Left cardiac atrium (tissue), 4 donors: ENCODE results near the gene FBXO31. TPM values are rescaled to one million over a fixed set of nuclear protein-coding genes. Genes with fewer than 3 reads are reported as not detected.
A peak's percentile ranks its signal among the peaks of the same experiment; 100 is the strongest.

Experiments used
- ATAC-seq, 2 donors: fragments of 200-7000 bp; cut with Tn5 transposase; one replicate each; pipeline ENCODE4 v1.9.1; 2020; ENCODE audit warnings: mild to moderate bottlenecking in 2 of 2, moderate library complexity in 2 of 2
- DNase-seq: peaks from one replicate; pipeline ENCODE4 v3.0.0-alpha.2; 2020
- intact Hi-C, 2 donors: fragments of 100-400 bp; cut with DNase I; formaldehyde crosslinking; loops; one replicate each; pipeline versions ENCODE4 v1.14.1 to v1.15.1; 2022 to 2023
- total RNA-seq, 2 donors: library from RNA; stranded (reverse); fragmentation: NEBNext Ultra II Directional; extraction: Animal tissue kit (Norgen Biotek cat#: 25700); gene quantifications; one replicate each; pipeline ENCODE4 v1.2.1, GENCODE V29; 2021
- donor health status: DM: no; HTN: yes; CAD: no.
- donor health status: DM: no; HTN: yes; CAD: no; lungs with severe emphysema.
- donor health status: DM: yes; HTN: yes; CAD: no.
- donor health status: Dilated cardiomyopathy.

The FBXO31 gene
- total RNA-seq, 2 donors from 2014 or later = 45.6 to 50.8 TPM

DNA sequence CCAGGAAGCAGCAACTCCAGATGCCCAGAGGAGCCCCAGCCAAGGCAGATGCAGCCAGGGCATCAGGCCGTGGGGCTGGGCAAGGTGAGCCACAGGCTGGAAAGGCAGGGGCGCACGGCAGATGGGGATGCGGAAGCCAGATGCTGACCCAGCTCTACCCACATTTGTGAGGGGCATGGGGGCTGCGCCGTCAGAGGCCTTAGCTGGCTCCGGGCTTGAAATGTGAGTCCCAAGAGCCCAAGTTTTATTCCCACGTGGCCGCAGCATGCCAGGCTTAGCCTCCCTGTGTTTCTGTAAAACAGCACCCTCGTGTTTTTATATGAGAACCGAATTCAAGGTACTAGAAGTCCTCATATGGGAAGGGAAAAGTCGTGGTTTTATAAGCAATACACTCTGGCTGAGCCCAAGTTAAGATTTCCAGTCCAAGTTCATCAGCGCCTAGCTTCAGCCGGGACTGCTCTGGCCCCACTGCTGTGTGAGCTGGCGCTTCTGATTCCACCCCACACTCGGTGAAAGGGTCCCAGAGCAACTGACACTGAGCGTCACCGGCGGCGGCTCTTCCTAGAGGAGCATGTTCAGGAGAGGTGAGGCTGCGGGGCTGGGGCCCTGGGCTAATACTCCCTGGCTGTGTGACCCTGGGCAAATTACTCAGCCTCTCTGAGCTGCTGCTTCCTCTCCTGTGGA is 59.7 kb downstream of the FBXO31 start:
- intact Hi-C loops = loop anchor here (10.0 kb wide), 1 partner anchor 51 kb away; no protein-coding TSS in a partner anchor
- DNase-seq = no peak
- ATAC-seq = no peak

- DNase-seq = no peak
- intact Hi-C loops = loop anchor here (10.0 kb wide), 1 partner anchor 52 kb away; no protein-coding TSS in a partner anchor
Measured at GRCh38 chr16:87322833-87323726, 60.5 kb downstream of the FBXO31 start.

DNA sequence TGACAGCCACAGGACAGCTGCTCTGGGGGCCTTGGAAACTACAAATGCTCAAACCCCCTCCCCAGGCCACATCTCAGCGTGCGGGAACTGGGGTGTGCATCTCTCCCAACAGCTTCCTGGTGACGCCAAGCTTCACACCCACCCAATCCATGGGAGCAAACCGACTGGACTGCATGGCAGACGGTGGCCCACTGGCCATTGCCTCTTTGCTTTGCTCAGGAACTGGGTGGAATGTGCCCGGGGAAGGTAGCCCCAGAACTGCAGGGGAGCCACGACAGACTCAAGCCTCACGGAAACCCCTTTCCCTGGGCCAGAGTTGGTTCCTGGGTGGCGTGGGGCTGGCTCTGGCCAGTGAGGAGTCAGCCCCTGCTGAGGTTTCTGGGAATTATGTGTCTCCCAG is 61.2 kb downstream of the FBXO31 start:
- intact Hi-C loops = loop anchor here (10.0 kb wide), 1 partner anchor 52 kb away; no protein-coding TSS in a partner anchor
- DNase-seq (no peak), ATAC-seq (no peak)

More at GRCh38 chr16:87322833-87323726, 60.5 kb downstream of the FBXO31 start:
- ATAC-seq = no peak

DNA sequence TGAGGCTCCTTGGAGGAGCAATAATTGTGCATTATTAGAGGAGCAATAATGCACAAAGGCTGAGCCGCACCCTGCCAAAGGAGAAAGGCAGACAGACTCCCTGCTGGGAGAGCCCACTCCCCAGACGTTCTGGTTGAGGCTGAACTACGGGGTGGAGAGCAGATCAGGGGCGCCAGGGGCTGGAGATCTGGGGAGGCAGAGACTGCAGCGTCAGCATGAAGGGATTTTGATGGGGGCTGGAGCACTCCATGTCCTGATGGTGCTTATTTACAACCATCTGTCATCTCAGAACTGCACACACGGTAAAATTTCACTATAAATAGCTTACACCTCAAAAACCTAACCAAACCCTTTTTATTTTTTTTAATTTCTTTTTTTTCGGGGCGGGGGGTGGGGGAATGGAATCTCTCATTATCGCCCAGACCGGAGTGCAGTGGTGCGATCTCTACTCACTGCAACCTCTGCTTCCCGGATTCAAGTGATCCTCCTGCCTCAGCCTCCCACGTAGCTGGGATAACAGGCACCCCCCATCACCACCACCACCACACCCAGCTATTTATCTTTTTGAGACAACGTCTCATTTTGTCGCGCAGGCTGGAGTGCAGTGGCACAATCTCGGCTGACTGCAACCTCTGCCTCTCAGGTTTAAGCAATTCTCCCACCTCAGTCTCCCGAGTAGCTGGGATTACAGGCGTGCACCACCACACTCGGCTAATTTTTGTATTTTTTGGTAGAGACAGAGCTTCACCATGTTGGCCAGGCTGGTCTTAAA is 62.1 kb downstream of the FBXO31 start:
- no peak for ATAC-seq
- intact Hi-C loops = loop anchor here (10.0 kb wide), 1 partner anchor 53 kb away; no protein-coding TSS in a partner anchor
- DNase-seq = no peak

DNA sequence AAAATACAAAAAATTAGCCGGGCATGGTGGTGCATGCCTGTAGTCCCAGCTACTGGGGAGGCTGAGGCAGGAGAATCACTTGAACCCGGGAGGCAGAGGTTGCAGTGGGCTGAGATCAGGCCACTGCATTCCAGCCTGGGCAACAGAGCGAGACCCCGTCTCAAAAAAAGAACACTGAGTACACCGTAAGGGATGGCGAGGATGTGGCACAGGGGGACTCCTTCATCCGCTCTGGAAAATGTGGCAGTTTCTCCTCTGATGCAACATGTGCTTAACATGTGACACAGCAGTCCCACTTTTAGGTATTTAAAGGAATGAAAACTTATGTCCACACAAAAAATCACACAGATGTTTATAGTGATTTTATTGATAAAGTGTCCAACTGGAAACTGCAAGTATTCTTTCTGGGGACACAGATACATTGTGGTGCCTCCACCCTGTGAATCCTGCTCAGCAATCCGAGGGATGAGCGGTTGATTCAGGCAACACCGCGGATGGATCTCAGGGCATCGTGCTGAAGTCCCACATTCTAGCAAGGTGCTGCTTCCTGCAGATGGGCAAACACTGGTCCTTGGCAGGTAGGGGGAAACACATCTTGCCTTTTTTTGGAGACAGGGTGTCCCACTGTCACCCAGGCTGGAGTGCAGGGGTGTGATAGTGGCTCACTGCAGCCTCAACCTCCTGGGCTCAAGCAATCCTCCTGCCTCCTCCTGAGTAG is 62.9 kb downstream of the FBXO31 start:
- ATAC-seq (no peak), DNase-seq (no peak)
- intact Hi-C loops = loop anchor here (10.0 kb wide), 1 partner anchor 54 kb away; no protein-coding TSS in a partner anchor

DNA sequence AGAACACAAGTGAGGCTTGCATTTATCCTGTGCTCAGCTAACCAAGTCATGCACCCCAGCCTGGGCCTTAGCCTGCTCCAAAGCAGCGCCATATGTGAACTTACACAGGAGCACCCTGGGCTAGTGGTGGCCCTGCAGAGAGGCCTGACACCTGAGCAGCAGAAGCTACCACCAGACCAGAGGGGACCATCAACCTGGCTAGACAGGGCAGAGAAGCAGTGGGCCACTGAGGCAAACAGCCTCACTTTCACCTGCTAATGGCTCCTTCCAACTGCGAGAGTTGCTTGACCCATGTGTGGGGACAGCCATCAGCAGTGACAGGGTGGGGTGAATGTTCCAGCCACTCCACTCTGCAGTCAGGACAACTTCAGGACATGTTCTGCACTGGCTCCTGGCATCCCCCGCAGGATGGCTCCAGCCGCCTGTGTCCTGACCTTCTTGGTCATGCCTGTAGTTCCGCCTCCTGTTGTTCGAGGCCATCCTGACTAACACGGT is 63.5 kb downstream of the FBXO31 start:
- no peak for DNase-seq
- ATAC-seq = no peak
- intact Hi-C loops = loop anchor here (5.0 to 10.0 kb wide), 2 partner anchors 55 to 72 kb away; partner anchors contain the start of gene MAP1LC3B (in 1 of the 2)

DNA sequence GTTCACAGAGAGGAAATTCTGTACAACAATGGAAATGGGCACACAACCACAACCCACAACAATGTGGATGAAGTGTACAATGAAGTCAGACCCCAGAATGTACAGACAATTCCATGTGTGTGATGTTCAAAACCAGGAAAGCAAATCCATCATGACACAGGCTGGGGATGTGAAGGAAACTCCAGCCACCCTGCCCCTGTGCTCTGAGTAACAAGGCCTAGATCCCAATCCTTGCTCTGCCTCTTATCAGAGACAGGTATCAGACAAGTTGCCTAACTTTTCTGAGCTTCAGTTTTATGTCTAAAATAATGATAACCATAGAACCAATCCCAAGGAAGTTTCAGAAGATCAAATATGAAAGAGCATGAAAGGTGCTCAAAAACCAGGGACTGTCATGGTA is 64.6 kb downstream of the FBXO31 start:
- intact Hi-C loops = loop anchor here in 1 of 2 donors (5.0 kb wide), 1 partner anchor 73 kb away; the partner anchor contains the start of gene MAP1LC3B
- DNase-seq (no peak), ATAC-seq (no peak)

DNA sequence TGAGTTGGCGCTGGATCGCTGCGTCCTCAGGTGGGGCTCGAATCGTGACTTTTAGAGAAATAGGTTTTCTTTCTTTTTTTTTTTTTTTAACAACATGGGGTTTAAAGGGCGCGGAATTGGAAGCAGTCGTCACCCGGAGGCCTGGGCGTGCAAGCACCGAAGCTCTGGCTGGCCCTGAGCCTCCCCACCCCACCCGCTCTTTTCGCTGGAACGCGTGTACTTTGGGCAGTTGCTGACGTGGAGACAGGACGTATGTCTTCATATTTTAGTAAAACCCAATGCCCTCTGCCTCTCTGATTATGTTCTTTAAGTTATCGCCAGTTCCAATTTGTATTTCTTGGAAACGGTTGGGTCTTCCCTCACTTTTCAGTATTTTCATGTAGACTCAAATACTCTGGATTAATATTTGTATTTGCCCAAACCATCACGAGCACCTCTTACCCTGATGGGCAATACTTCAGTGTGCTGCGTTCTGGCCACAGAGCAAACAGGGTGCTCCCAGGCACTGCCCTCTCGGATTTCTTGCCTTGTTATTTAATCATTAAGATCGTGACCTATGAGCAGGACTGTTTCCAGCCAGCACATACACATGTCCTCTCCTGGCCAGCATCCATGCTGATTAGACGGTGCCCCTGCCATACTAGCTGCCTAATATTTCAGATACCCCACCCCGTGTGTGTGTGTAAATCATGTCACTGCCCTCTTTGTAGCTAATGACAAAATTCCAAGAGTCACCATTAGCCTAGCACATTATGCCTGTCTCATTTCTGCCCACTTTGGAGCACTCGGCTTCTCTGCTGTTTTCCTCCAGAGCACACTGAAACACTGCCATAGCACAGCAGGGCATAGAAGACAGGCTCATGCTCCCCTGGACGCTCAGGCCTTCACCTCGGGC is 65.6 kb downstream of the FBXO31 start:
- peak; percentile 68 for ATAC-seq
- DNase-seq = peak; percentile 62
- intact Hi-C loops = loop anchor here in 1 of 2 donors (5.0 kb wide), 1 partner anchor 74 kb away; the partner anchor contains the start of gene MAP1LC3B

GRCh38 chr16:87316923-87317749 is 66.4 kb downstream of the FBXO31 start, which contains the start of gene C16orf95:
Gene C16orf95, minus strand, starts transcription at chr16:87317392. Its CDS starts 150 bp downstream, at chr16:87317242.
- ATAC-seq (peak; percentile 98), DNase-seq (peak; percentile 96)
- intact Hi-C loops = loop anchor here in 1 of 2 donors (5.0 kb wide), 1 partner anchor 75 kb away; the partner anchor contains the start of gene MAP1LC3B

GRCh38 chr16:87316450-87316922 is 67.1 kb downstream of the FBXO31 start:
- DNase-seq (no peak), ATAC-seq (no peak)
- intact Hi-C loops = loop anchor here in 1 of 2 donors (5.0 kb wide), 1 partner anchor 76 kb away; the partner anchor contains the start of gene MAP1LC3B

GRCh38 chr16:87314990-87315420 is 68.6 kb downstream of the FBXO31 start:
- intact Hi-C loops = loop anchor here in 1 of 2 donors (5.0 kb wide), 2 partner anchors 77 to 322 kb away; partner anchors contain the start of gene MAP1LC3B
- no peak for ATAC-seq

GRCh38 chr16:87312008-87312407 is 71.6 kb downstream of the FBXO31 start:
- no peak for DNase-seq
- intact Hi-C loops = loop anchor here in 1 of 2 donors (5.0 kb wide), 1 partner anchor 325 kb away; no protein-coding TSS in a partner anchor
- no peak for ATAC-seq

More at GRCh38 chr16:87314990-87315420, 68.6 kb downstream of the FBXO31 start:
- no peak for DNase-seq

- peak in 1 of 2 donors; percentile 31 for ATAC-seq
- DNase-seq = no peak
- intact Hi-C loops = loop anchor here in 1 of 2 donors (5.0 kb wide), 1 partner anchor 326 kb away; no protein-coding TSS in a partner anchor
Measured at GRCh38 chr16:87311387-87311786, 72.2 kb downstream of the FBXO31 start.

- peak; percentile 11 to 51 for ATAC-seq
- intact Hi-C loops = loop anchor here in 1 of 2 donors (5.0 kb wide), 1 partner anchor 327 kb away; no protein-coding TSS in a partner anchor
- no peak for DNase-seq
Measured at GRCh38 chr16:87310610-87311009, 73.0 kb downstream of the FBXO31 start.
